Mesendoderm (in vitro differentiated cells): ENCODE measurements around the gene SLC25A22. TPM values are rescaled to one million over a fixed set of nuclear protein-coding genes. Genes with fewer than 3 reads are reported as not detected.

Source experiments
- DNase-seq: peaks from one replicate; pipeline ENCODE4 v3.0.0; 2013
- H2AK5ac ChIP-seq: 2 replicates; pipeline ENCODE4 v1.6.1; 2013; ENCODE audit warnings: low read length, inconsistent platforms
- H2BK120ac ChIP-seq: 2 replicates; pipeline ENCODE4 v1.6.1; 2013; ENCODE audit warnings: low read depth, mild to moderate bottlenecking, low read length, moderate library complexity, mixed read lengths
- H2BK15ac ChIP-seq: replicated peaks from 2 replicates; pipeline ENCODE4 v1.6.1; 2013; ENCODE audit warnings: low read depth, mild to moderate bottlenecking, moderate library complexity
- H2BK5ac ChIP-seq: 2 replicates; pipeline ENCODE4 v1.6.1; 2013; ENCODE audit warnings: low read length, inconsistent platforms
- H3K18ac ChIP-seq: 2 replicates; pipeline ENCODE4 v1.6.1; 2013; ENCODE audit warnings: mild to moderate bottlenecking, low read length, mixed read lengths
- H3K23ac ChIP-seq: one replicate; pipeline ENCODE4 v1.6.1; 2013; ENCODE audit warnings: low read length
- H3K27ac ChIP-seq: 2 replicates; pipeline ENCODE4 v1.5.1; 2013; ENCODE audit warnings: low read depth, mild to moderate bottlenecking, inconsistent platforms, low read length, moderate library complexity
- H3K27me3 ChIP-seq: 2 replicates; pipeline ENCODE4 v1.6.1; 2013; ENCODE audit warnings: low read length, control low read depth, mild to moderate bottlenecking, inconsistent platforms; ENCODE audit not compliant: insufficient read depth, poor library complexity
- H3K36me3 ChIP-seq: 2 replicates; pipeline ENCODE4 v1.6.1; 2013; ENCODE audit warnings: low read length, inconsistent platforms; ENCODE audit not compliant: control insufficient read depth, insufficient read depth
- H3K4ac ChIP-seq: one replicate; pipeline ENCODE4 v1.6.1; 2013; ENCODE audit warnings: low read depth, mild to moderate bottlenecking, low read length, moderate library complexity
- H3K4me1 ChIP-seq: 2 replicates; pipeline ENCODE4 v1.6.1; 2013; ENCODE audit warnings: low read depth, low read length, inconsistent platforms; ENCODE audit not compliant: control insufficient read depth
- H3K4me2 ChIP-seq: 2 replicates; pipeline ENCODE4 v1.6.1; 2013; ENCODE audit warnings: low read length
- H3K4me3 ChIP-seq: 2 replicates; pipeline ENCODE4 v1.5.1; 2013; ENCODE audit warnings: mild to moderate bottlenecking, low read length
- H3K56ac ChIP-seq: one replicate; pipeline ENCODE4 v1.6.1; 2013; ENCODE audit warnings: low read length
- H3K79me1 ChIP-seq: 2 replicates; pipeline ENCODE4 v1.6.1; 2013; ENCODE audit warnings: low read length, inconsistent platforms
- H3K79me2 ChIP-seq: 2 replicates; pipeline ENCODE4 v1.6.1; 2013; ENCODE audit warnings: mild to moderate bottlenecking, low read length; ENCODE audit not compliant: control insufficient read depth, insufficient read depth
- H3K9ac ChIP-seq: 2 replicates; pipeline ENCODE4 v1.6.1; 2013; ENCODE audit warnings: low read length, inconsistent platforms
- H4K5ac ChIP-seq: one replicate; pipeline ENCODE4 v1.6.1; 2013; ENCODE audit warnings: low read length
- H4K8ac ChIP-seq: one replicate; pipeline ENCODE4 v1.6.1; 2013; ENCODE audit warnings: low read depth, mild to moderate bottlenecking, control low read depth, low read length, moderate library complexity
- WGBS: extraction: QIAGEN DNeasy Blood & Tissue Kit; methylation state at CpG from one replicate; pipeline ENCODE4 v1.1.7; 2013; ENCODE audit warnings: low lambda C conversion rate, missing lambda C conversion rate; ENCODE audit not compliant: insufficient coverage; ENCODE audit errors: extremely low coverage; 5-methylcytosine and 5-hydroxymethylcytosine counted together
- polyA plus RNA-seq, 2 experiments: library from polyadenylated mRNA; stranded (reverse); fragments of 200-250 nt; gene quantifications; one replicate each; pipeline ENCODE4 v1.2.3, GENCODE V29; 2013

Gene SLC25A22
- polyA plus RNA-seq (2013, experiment 1 of 2): 30.5 TPM
- 30.6 TPM for polyA plus RNA-seq (2013, experiment 2 of 2)

DNA sequence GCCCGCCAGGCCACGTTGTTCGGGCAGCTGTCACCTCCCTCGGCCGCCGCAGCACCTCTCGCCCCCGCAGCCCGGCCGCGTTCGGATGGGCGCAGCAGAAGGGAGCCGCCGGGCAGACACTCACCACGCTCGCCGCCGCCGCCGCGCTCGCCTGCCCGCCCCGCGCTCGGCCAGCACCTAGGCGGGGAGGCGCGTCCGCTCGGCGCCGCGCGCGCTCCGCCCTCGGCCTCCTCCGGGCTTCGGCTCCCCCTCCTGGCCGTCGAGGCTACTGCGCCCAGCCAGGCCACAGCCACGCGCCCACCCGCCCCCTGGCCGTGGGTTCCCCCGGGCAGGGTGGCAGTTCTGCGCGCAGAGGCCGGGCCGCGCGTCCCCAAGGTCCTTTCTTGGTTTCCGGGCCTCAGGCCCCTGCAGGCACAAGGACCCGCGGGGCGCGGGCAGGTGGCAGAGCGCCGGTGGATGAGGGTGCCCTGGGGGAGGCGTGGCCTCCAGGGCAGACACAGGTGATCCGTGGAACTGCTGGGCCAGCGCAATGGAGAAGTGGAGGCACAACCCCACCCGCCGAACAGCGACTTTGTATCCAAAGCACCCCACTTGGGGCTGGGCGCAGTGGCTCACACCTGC, at the start of gene SLC25A22:
Gene SLC25A22 (minus strand): TSS at position 189 of the 621 bp plus-strand sequence. CDS start 3,275 bp downstream, outside the sequence.
- DNase-seq: peak; percentile 85
- Histone ChIP-seq H3K9ac (peak within 1 kb of the TSS; percentile 99), H3K36me3 (no peaks in the 10 kb centered on the region), H3K79me2 (peaks cover 3% of the 10 kb centered on the region), H3K56ac (peak within 1 kb of the TSS; percentile 100), H2BK120ac (no peak within 1 kb of the TSS), H3K27ac (peak within 1 kb of the TSS; percentile 54), H2BK5ac (peak within 1 kb of the TSS; percentile 73), H3K4me2 (peak within 1 kb of the TSS; percentile 76), H4K5ac (no peak within 1 kb of the TSS), H4K8ac (no peak within 1 kb of the TSS), H3K4me3 (peak within 1 kb of the TSS; percentile 90), H2BK15ac (no peak within 1 kb of the TSS), H3K18ac (peak within 1 kb of the TSS; percentile 44), H3K4ac (peak within 1 kb of the TSS; percentile 8), H2AK5ac (no peak within 1 kb of the TSS), H3K23ac (no peak within 1 kb of the TSS), H3K27me3 (no peaks in the 10 kb centered on the region), H3K79me1 (peaks cover 4% of the 10 kb centered on the region), H3K4me1 (no peaks in the 10 kb centered on the region)
- WGBS: no CpG with 5 or more reads among the region's 69 CpGs

DNA sequence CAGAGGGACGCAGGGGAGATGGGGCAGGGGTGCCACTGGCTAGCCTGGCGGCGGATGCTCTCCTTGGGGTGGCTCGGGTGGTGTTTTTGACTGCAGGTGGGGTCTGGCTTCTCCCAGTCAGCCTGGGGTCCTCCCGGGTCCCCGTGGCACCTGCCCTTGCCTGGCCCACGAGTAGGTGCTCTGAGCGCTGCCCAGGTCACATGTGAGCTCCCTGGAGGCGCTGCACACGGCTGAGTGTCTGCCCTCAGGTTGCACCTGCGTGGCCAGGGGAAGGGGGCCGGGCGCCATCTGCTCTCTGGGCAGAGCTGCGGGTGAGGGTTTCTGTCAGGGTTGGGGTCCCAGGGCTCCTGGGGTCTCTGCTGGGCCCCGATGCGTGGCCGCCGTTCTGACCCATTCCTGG, 49.8 kb upstream of the SLC25A22 start:
- Histone ChIP-seq H3K79me1 (no peaks in the 10 kb centered on the region), H3K27ac (no peak overlapping the region), H4K5ac (no peak overlapping the region), H3K4me2 (no peak overlapping the region), H3K27me3 (no peaks in the 10 kb centered on the region), H3K4ac (no peak overlapping the region), H3K56ac (no peak overlapping the region), H3K4me1 (peaks cover 4% of the 10 kb centered on the region), H2BK15ac (no peak overlapping the region), H4K8ac (no peak overlapping the region), H3K9ac (no peak overlapping the region), H2BK120ac (no peak overlapping the region), H3K4me3 (no peak overlapping the region), H3K23ac (no peak overlapping the region), H3K79me2 (no peaks in the 10 kb centered on the region), H3K18ac (no peak overlapping the region), H2AK5ac (no peak overlapping the region), H3K36me3 (no peaks in the 10 kb centered on the region), H2BK5ac (no peak overlapping the region)
- WGBS: no CpG with 5 or more reads among the region's 18 CpGs
- no peak for DNase-seq

DNA sequence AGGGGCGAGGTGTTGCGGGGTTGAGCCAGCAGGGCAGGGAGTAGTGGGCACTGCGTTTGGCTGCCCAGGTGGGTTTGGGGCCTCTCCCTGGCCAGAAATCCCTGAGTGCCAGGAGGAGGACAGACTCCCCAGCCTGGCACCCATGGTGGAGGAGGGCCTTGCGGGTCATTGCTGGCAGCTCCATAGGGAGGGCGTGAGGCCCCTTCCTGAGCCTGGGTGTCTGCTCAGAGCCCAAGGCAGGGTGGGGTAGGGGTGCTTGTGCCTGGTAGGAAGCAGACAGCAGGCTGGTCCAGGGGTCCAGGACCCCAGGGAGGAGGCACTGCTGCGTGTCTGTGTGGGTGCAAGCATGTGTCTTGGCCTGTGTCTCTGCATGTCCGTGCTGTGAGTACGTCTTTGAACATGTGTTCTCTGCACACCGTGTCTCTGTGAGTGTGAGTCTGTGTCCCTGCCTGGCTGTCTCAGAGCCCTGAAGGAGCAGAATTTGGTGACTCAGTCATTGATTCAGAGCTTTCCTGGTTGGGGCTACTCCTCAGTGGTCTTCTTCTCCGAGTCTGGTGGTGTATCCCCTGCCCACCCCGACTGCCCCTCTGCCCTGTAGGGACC, 48.5 kb upstream of the SLC25A22 start:
- Histone ChIP-seq H3K27me3 (no peaks in the 10 kb centered on the region), H3K27ac (no peak overlapping the region), H4K8ac (no peak overlapping the region), H3K79me1 (no peaks in the 10 kb centered on the region), H2BK120ac (no peak overlapping the region), H3K4me3 (no peak overlapping the region), H3K4me1 (peaks cover 4% of the 10 kb centered on the region), H3K9ac (no peak overlapping the region), H3K79me2 (peaks cover 5% of the 10 kb centered on the region), H3K4me2 (no peak overlapping the region), H2BK15ac (no peak overlapping the region), H2BK5ac (no peak overlapping the region), H2AK5ac (no peak overlapping the region), H3K23ac (no peak overlapping the region), H3K36me3 (no peaks in the 10 kb centered on the region), H3K56ac (no peak overlapping the region), H4K5ac (no peak overlapping the region), H3K18ac (no peak overlapping the region), H3K4ac (no peak overlapping the region)
- WGBS: no CpG with 5 or more reads among the region's 11 CpGs
- no peak for DNase-seq

DNA sequence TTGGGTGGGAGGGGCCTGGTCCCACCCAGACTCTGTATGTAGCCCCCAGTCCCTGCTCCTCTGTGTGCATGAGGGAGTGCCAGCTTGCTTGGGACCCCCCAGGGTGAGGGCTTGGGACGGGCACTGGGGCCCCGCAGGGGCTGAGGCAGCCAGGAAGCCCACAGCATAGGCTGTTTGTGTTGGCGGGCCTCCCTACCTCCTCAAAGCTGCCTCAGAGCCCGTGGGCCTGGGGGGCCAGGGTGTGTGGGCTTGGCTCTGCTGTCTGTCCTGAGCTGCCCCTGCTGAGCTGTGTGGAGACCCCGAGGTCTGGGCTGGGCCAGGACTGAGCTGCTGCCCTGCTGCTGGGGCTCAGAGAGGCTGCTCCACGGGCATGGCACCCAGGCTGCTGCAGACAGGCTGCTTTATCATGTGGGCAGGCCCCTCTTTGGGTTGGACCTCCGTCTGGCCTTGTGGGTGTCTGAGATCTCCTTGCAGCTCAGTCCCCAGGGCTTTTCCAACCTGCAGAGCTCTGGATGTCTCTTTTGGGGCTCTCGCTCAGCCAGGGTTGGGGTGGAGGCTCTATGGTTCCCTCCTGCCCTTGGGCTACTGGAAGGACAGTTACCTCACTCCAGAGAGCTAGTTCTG, 47.9 kb upstream of the SLC25A22 start:
- Histone ChIP-seq H3K79me1 (peaks cover 4% of the 10 kb centered on the region), H2AK5ac (no peak overlapping the region), H3K9ac (no peak overlapping the region), H3K4ac (no peak overlapping the region), H4K8ac (no peak overlapping the region), H3K27ac (no peak overlapping the region), H3K4me2 (no peak overlapping the region), H3K56ac (no peak overlapping the region), H3K18ac (no peak overlapping the region), H4K5ac (no peak overlapping the region), H3K4me1 (peaks cover 6% of the 10 kb centered on the region), H3K4me3 (no peak overlapping the region), H3K23ac (no peak overlapping the region), H2BK5ac (no peak overlapping the region), H2BK15ac (no peak overlapping the region), H2BK120ac (no peak overlapping the region), H3K79me2 (peaks cover 10% of the 10 kb centered on the region), H3K36me3 (no peaks in the 10 kb centered on the region), H3K27me3 (no peaks in the 10 kb centered on the region)
- DNase-seq: no peak
- no CpG with 5 or more reads among the region's 8 CpGs for WGBS

DNA sequence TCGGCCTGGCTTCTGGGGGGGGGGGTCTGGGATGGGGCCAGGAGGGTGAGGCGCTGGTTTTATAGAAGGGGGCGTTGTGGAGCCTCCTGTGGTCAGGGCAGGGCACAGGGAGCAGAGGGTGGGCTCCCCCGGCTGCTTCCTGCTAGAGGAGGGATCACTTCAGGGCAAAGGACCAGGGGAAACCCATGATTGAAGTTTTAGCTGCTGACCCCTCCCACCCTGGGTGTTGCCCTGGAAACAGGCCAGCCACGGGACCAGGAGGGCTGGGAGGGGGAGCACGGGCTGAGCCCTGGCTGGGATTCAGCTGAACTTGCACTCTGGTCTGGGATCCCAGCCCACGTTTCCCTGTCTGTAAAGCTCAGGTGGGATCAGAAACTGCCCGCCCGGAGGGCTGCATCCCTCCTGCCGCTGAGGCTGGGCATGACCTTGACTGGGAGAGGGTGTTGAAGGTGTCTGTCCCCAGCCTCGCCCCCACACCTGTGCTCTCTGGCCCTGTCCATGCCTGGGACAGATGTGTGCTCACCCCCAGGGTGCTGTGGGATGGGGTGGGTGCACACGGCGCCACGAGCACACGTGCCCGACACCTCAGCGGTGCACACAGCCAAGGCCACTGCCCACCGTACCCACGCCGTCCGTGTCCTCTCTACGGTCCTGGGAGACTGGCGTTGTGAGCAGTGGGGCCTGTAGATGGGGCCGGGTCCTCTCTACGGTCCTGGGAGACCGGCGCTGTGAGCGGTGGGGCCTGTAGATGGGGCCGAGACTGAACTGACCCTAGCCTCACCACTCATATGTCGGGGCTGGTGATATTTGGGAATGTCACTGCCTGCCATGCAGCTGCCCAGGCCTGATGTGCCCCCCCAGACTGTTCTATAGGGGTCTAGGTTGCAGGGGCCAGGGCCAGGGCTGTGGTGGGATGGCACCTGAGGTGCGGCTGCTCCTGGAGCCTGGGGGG, 46.9 kb upstream of the SLC25A22 start:
- no peak overlapping the region for H2BK15ac ChIP-seq
- no peak overlapping the region for H4K8ac ChIP-seq
- peaks cover 6% of the 10 kb centered on the region for H3K79me1 ChIP-seq
- H3K56ac ChIP-seq: peak overlapping the region; percentile 80
- no peak overlapping the region for H2BK5ac ChIP-seq
- no peak overlapping the region for H3K23ac ChIP-seq
- no CpG with 5 or more reads among the region's 31 CpGs for WGBS
- peak overlapping the region; percentile 63 for H3K4ac ChIP-seq
- H3K27me3 ChIP-seq: no peaks in the 10 kb centered on the region
- peak; percentile 95 for DNase-seq
- peak overlapping the region; percentile 78 for H3K18ac ChIP-seq
- H3K27ac ChIP-seq: peak overlapping the region; percentile 88
- no peak overlapping the region for H3K4me3 ChIP-seq
- no peak overlapping the region for H4K5ac ChIP-seq
- peak overlapping the region; percentile 59 for H3K9ac ChIP-seq
- peaks cover 6% of the 10 kb centered on the region for H3K4me1 ChIP-seq
- H2BK120ac ChIP-seq: peak overlapping the region; percentile 47
- peak overlapping the region; percentile 85 for H3K4me2 ChIP-seq
- H3K79me2 ChIP-seq: peaks cover 16% of the 10 kb centered on the region
- peak overlapping the region; percentile 2 for H2AK5ac ChIP-seq
- peaks cover 2% of the 10 kb centered on the region for H3K36me3 ChIP-seq
